Measurements from ENCODE around the gene INPP5A. TPM values are rescaled to one million over a fixed set of nuclear protein-coding genes. Genes with fewer than 3 reads are reported as not detected.

The INPP5A gene
- total and polyA plus RNA-seq, 10 of the 15 experiments (the other 5 are each of a cell fraction or from before 2014, with no cell fraction given): 0.52 to 15.0 (median 6.3) TPM

- no peak overlapping the region for H3K4me2 ChIP-seq (ENCODE audit: control insufficient read depth, insufficient read depth)
- DNase-seq (ENCODE audit: low read depth, low spot score) (no peak), ATAC-seq (no peak), FAIRE-seq (no peak)
- no peak overlapping the region for H3K27ac ChIP-seq (ENCODE audit: control insufficient read depth, insufficient read depth)
- H3K27me3 ChIP-seq (replicated peaks in 1 of 2; ENCODE audit: control insufficient read depth in 2 of 2, insufficient read depth in 2 of 2, low read length in 1 of 2): no peaks in the 10 kb centered on the region
- H2AFZ ChIP-seq (ENCODE audit: control insufficient read depth, low read depth, low read length): no peak overlapping the region
- no TSS peak for BruUV-seq (replicated peaks)
- H3K9me3 ChIP-seq (replicated peaks; ENCODE audit: control insufficient read depth, insufficient read depth, low read length): no peaks in the 10 kb centered on the region
- SMC1A ChIA-PET (ENCODE audit: uncharacterized antibody, unreplicated experiment): interaction anchor here (0.6 to 6.0 kb wide), 6 partner anchors 43 to 177 kb away, joined by 3 to 33 read pairs (median 6); no protein-coding TSS in a partner anchor
- H3K4me1 ChIP-seq (ENCODE audit: control insufficient read depth, insufficient read depth, low read length): no peaks in the 10 kb centered on the region
- intact Hi-C loops (cut with micrococcal nuclease; ENCODE audit: unreplicated experiment) (loop anchor here (5.0 kb wide), 1 partner anchor 99 kb away; the partner anchor contains the start of gene INPP5A), in situ Hi-C loops (cut with MboI) (loop anchor here (5.0 to 10.0 kb wide), 2 partner anchors 179 to 412 kb away; no protein-coding TSS in a partner anchor)
- WGBS (ENCODE audit: insufficient coverage, insufficient replicate concordance, low lambda C conversion rate, missing lambda C conversion rate): 74% methylated on average over 9 of the region's 9 CpGs
- no peak for TF ChIP-seq CHD1 (IDR thresholded peaks at IDR 0.05; ENCODE audit: low read depth, low read length)
- TF ChIP-seq BACH1 (IDR thresholded peaks at IDR 0.05; ENCODE audit: borderline replicate concordance): no peak
- no peak for TF ChIP-seq TAF1 (IDR thresholded peaks at IDR 0.05; ENCODE audit: borderline replicate concordance, low read depth, low read length)
- TF ChIP-seq NR2C2 (IDR thresholded peaks at IDR 0.05; ENCODE audit: borderline replicate concordance, control insufficient read depth, insufficient read length, low read depth): no peak
- TF ChIP-seq GABPA (IDR thresholded peaks at IDR 0.05; ENCODE audit: low read depth): no peak
- TF ChIP-seq RAD21 (IDR thresholded peaks at IDR 0.05; ENCODE audit: insufficient read depth, low read depth, low read length): no peak
- no peak for TF ChIP-seq RUNX3 (IDR thresholded peaks at IDR 0.05; ENCODE audit: low read length)
- no peak for TF ChIP-seq ZNF24 (IDR thresholded peaks at IDR 0.05)
- TF ChIP-seq CBX5 (IDR thresholded peaks at IDR 0.05; ENCODE audit: low read depth): no peak
- no peak for TF ChIP-seq JUND (IDR thresholded peaks at IDR 0.05; ENCODE audit: low read depth, low read length)
- TF ChIP-seq DPF2 (IDR thresholded peaks at IDR 0.05): no peak
- no peak for TF ChIP-seq SMARCA5 (IDR thresholded peaks at IDR 0.05)
- no peak for TF ChIP-seq REST (IDR thresholded peaks at IDR 0.05; ENCODE audit: low read depth, low read length)
- TF ChIP-seq MEF2B (IDR thresholded peaks at IDR 0.05; ENCODE audit: partially characterized antibody, poor library complexity, severe bottlenecking): no peak
- no peak for TF ChIP-seq MAX (IDR thresholded peaks at IDR 0.05; ENCODE audit: low read depth, low read length)
- no peaks in the 10 kb centered on the region for H3K79me2 ChIP-seq (ENCODE audit: control insufficient read depth, insufficient read depth, low read length)
- RAD21 ChIA-PET (ENCODE audit: unreplicated experiment): interaction anchor here (0.8 to 1.2 kb wide), 3 partner anchors 21 to 177 kb away, joined by 3 to 5 read pairs (median 3); no protein-coding TSS in a partner anchor
- H3K9ac ChIP-seq (ENCODE audit: control insufficient read depth, insufficient read depth, low read length): no peak overlapping the region
- no peaks in the 10 kb centered on the region for H4K20me1 ChIP-seq (ENCODE audit: control insufficient read depth, insufficient read depth)
- POLR2A ChIA-PET: interaction anchor here (0.7 kb wide), 1 partner anchor 43 kb away, joined by 3 read pairs; no protein-coding TSS in a partner anchor
- CTCF ChIA-PET: interaction anchor here (1.0 to 2.7 kb wide), 5 partner anchors 19 to 181 kb away, joined by 3 to 18 read pairs (median 3); no protein-coding TSS in a partner anchor
- no peaks in the 10 kb centered on the region; a peak in 1 of 4 replicates for H3K36me3 ChIP-seq (ENCODE audit: control insufficient read depth in 2 of 2, insufficient read depth in 2 of 2, low read length in 1 of 2)
- no peak overlapping the region for H3K4me3 ChIP-seq
These were observed 98.8 kb downstream of the INPP5A start for GRCh38 chr10:132636358-132636757.

All from GM12878 (cell line).